A673 (cell line): ENCODE results near the gene ZEB1. TPM values are rescaled to one million over a fixed set of nuclear protein-coding genes. Genes with fewer than 3 reads are reported as not detected.

ENCODE experiments used
- BruUV-seq: library from RNA; stranded (reverse); fragments of 400-500 nt; replicated peaks from 2 replicates; lab custom pipeline; 2021; lab: Mats Ljungman, UMichigan
- CTCF ChIA-PET: fragments of 300-600 bp; sonication (Branson Sonifier 250); formaldehyde crosslinking; loops from one replicate; lab custom pipeline; 2022; ENCODE audit warnings: antibody characterized with exemption; lab: Charles Lee
- POLR2A ChIA-PET: fragments of 300-600 bp; sonication (Branson Sonifier 250); formaldehyde crosslinking; loops from one replicate; lab custom pipeline; 2022; ENCODE audit warnings: antibody characterized with exemption; ENCODE audit not compliant: low non-redundant PET; lab: Charles Lee
- DNase-seq: peaks from one replicate; pipeline ENCODE4 v3.0.0-alpha.2; 2015; ENCODE audit warnings: low spot score
- H3K27ac ChIP-seq: fragments of 200-600 bp; sonication (generic); 2 replicates; pipeline ENCODE4 v1.5.1; 2016; ENCODE audit warnings: mixed run types, low read depth, mild to moderate bottlenecking, mixed read lengths, antibody characterized with exemption, low read length; ENCODE audit not compliant: poor library complexity, severe bottlenecking
- H3K27me3 ChIP-seq: fragments of 200-600 bp; sonication (generic); replicated peaks from 2 replicates; pipeline ENCODE4 v1.6.1; 2017; ENCODE audit warnings: mixed run types, low read depth, mild to moderate bottlenecking, mixed read lengths, antibody characterized with exemption, low read length; ENCODE audit not compliant: insufficient read depth, poor library complexity
- H3K36me3 ChIP-seq: fragments of 200-600 bp; sonication (generic); 2 replicates; pipeline ENCODE4 v1.6.1; 2016; ENCODE audit warnings: mixed run types, mild to moderate bottlenecking, mixed read lengths, antibody characterized with exemption, low read length; ENCODE audit not compliant: insufficient read depth, poor library complexity, severe bottlenecking
- H3K4me1 ChIP-seq: fragments of 200-600 bp; sonication (generic); 2 replicates; pipeline ENCODE4 v1.6.1; 2017; ENCODE audit warnings: mixed run types, mild to moderate bottlenecking, mixed read lengths, antibody characterized with exemption, low read length; ENCODE audit not compliant: insufficient read depth, poor library complexity, severe bottlenecking
- H3K4me3 ChIP-seq: fragments of 200-600 bp; sonication (generic); 2 replicates; pipeline ENCODE4 v1.5.1; 2016; ENCODE audit warnings: low read depth, mixed run types, mild to moderate bottlenecking, mixed read lengths, low read length; ENCODE audit not compliant: poor library complexity, severe bottlenecking
- H3K9me3 ChIP-seq: fragments of 200-600 bp; sonication (generic); 2 replicates; pipeline ENCODE4 v1.6.1; 2016; ENCODE audit warnings: mixed run types, low read depth, mild to moderate bottlenecking, mixed read lengths, antibody characterized with exemption, low read length; ENCODE audit not compliant: poor library complexity, severe bottlenecking
- EZH2 ChIP-seq: fragments of 200-600 bp; sonication (generic); IDR thresholded peaks from 2 replicates; pipeline ENCODE4 v1.6.1; 2017; ENCODE audit warnings: borderline replicate concordance, low read depth, mild to moderate bottlenecking, mixed read lengths, antibody characterized with exemption, low read length; ENCODE audit not compliant: poor library complexity, severe bottlenecking
- intact Hi-C: fragments of 100-400 bp; cut with micrococcal nuclease; formaldehyde crosslinking; loops from one replicate; pipeline ENCODE4 v1.10.0; 2022; ENCODE audit not compliant: unreplicated experiment
- total RNA-seq: library from RNA; stranded (reverse); gene quantifications from 2 replicates; pipeline ENCODE4 v1.2.3, GENCODE V29; 2021
- TF ChIP-seq, protein P1 (sequence below): fragments of 300-800, 200-600 bp; sonication (generic); conservative IDR thresholded peaks from 2 replicates; pipeline ENCODE4 v1.5.1; 2017; ENCODE audit warnings: low read depth, mild to moderate bottlenecking, antibody characterized with exemption, low read length, moderate library complexity, mixed read lengths

Gene ZEB1
- total RNA-seq, 1 experiment from 2014 or later = 8.3 TPM

DNA sequence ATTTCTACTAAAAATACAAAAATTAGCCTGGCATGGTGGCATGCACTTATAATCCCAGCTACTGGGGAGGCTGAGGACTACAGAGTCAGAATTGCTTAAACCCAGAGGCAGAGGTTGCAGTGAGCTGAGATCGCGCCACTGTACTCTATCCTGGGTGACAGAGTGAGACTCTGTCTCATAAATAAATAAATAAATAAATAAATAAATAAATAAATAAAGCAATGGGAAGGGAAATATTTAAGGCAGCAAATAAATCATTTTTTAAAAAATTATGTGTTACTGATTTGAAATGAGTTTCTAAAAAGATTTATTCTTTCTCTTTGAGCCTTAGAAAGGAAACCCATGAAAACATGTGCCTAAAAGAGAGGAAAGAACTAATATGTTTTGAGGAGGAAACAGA is 45.2 kb upstream of the ZEB1 start:
- Histone ChIP-seq H3K27ac (no peak overlapping the region), H3K36me3 (no peaks in the 10 kb centered on the region), H3K9me3 (no peaks in the 10 kb centered on the region), H3K4me1 (no peaks in the 10 kb centered on the region), H3K27me3 (no peaks in the 10 kb centered on the region), H3K4me3 (no peak overlapping the region)
- no peak for DNase-seq
- ChIA-PET POLR2A (no interaction called here), CTCF (no interaction called here)
- BruUV-seq = no TSS peak
- intact Hi-C loops = no loop called here
- TF ChIP-seq, protein P1, sequence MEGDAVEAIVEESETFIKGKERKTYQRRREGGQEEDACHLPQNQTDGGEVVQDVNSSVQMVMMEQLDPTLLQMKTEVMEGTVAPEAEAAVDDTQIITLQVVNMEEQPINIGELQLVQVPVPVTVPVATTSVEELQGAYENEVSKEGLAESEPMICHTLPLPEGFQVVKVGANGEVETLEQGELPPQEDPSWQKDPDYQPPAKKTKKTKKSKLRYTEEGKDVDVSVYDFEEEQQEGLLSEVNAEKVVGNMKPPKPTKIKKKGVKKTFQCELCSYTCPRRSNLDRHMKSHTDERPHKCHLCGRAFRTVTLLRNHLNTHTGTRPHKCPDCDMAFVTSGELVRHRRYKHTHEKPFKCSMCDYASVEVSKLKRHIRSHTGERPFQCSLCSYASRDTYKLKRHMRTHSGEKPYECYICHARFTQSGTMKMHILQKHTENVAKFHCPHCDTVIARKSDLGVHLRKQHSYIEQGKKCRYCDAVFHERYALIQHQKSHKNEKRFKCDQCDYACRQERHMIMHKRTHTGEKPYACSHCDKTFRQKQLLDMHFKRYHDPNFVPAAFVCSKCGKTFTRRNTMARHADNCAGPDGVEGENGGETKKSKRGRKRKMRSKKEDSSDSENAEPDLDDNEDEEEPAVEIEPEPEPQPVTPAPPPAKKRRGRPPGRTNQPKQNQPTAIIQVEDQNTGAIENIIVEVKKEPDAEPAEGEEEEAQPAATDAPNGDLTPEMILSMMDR = no peak
- TF ChIP-seq EZH2 = no peak

DNA sequence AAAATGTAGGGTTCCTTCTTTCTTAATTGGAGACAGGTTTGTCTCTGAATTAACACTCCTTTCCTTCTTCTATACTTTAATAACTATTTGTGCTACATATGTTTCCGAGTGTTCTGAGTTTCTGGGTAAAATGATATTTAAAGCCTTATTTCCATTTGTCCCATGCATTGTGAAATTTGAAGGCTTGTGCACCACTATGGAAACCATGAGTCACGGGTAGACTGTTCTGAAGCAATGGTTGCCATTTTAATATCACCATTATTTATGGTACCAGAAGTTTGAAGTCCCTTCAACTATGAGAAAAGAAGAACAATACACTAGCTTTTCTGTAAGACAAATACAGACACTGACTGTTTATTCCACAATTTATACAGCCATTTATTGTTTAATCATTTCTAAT is 44.7 kb upstream of the ZEB1 start:
- no TSS peak for BruUV-seq

DNA sequence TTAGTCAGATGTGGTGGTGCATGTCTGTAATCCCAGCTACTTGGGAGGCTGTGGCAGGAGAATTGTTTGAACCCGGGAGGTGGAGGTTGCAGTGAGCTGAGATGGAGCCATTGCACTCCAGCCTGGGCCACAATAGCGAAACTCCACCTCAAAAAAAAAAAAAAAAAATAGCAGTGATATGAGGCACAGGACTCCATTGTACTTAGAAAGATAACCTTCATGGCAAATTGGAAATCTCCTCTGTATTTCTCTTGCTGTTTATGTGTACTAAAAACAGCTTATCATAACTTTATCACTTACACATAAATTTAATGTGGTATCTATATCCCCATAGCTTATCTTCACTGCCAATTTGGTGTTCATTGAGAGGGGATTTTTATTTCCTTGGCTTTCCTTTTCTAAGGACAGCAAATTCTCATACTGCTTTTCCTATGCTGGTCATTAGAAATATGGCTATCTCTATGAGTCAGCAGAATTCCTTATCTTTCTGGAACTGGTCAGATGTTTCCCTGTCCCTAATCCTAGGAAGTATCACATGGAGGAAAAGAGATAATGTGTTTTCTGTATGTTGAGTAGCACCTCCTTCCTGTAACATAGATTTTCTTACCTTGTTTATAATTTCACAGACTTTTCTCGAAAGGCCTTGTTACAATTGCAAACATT is 40.6 kb upstream of the ZEB1 start:
- CTCF ChIA-PET = no interaction called here
- POLR2A ChIA-PET = no interaction called here
- no peak for TF ChIP-seq EZH2
- TF ChIP-seq, protein P1 = no peak
- no peaks in the 10 kb centered on the region for H3K36me3 ChIP-seq
- H3K4me1 ChIP-seq = no peaks in the 10 kb centered on the region
- no peak overlapping the region for H3K4me3 ChIP-seq
- intact Hi-C loops = no loop called here
- DNase-seq = no peak
- no TSS peak for BruUV-seq
- H3K27ac ChIP-seq = no peak overlapping the region
- no peaks in the 10 kb centered on the region for H3K27me3 ChIP-seq
- H3K9me3 ChIP-seq = no peaks in the 10 kb centered on the region

More for the DNA sequence above, 44.7 kb upstream of the ZEB1 start:
- intact Hi-C loops = no loop called here
- no peak for TF ChIP-seq EZH2
- TF ChIP-seq, protein P1 = no peak
- DNase-seq = no peak
- H3K4me3 ChIP-seq = no peak overlapping the region
- H3K36me3 ChIP-seq = no peaks in the 10 kb centered on the region
- H3K9me3 ChIP-seq = no peaks in the 10 kb centered on the region
- H3K27ac ChIP-seq = no peak overlapping the region
- no peaks in the 10 kb centered on the region for H3K4me1 ChIP-seq
- ChIA-PET POLR2A (no interaction called here), CTCF (no interaction called here)
- H3K27me3 ChIP-seq = no peaks in the 10 kb centered on the region
